ENCODE results near the gene ESRRG.

ESRRG gene

DNA sequence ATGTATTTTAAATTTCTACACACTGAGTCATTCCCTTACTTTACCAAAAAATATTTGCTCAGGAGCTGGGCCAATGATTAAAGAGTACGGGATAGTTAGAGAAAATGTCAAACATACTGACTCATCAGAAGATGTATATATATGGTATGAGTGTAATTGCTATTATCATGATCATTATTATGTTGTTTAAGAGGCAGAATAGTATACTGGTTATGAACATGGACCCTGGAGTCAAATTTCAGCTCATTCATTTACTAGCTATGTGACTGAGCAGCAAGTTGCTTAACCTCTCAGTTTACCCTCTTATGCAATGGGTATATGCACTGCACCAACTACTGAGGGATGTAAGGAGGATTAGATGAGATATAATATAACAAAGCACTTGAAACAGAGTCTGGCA is 258.7 kb downstream of the ESRRG start:
- H3K27ac Mint-ChIP-seq = no peak overlapping the region
- no peaks in the 10 kb centered on the region for H3K27me3 Mint-ChIP-seq
- H3K4me3 Mint-ChIP-seq = no peak overlapping the region
- no peaks in the 10 kb centered on the region for H3K36me3 Mint-ChIP-seq (ENCODE audit: low read depth)
- H3K9me3 Mint-ChIP-seq = no peaks in the 10 kb centered on the region
- intact Hi-C loops (cut with micrococcal nuclease) = no loop called here
- no peaks in the 10 kb centered on the region for H3K4me1 Mint-ChIP-seq (ENCODE audit: low read depth)

DNA sequence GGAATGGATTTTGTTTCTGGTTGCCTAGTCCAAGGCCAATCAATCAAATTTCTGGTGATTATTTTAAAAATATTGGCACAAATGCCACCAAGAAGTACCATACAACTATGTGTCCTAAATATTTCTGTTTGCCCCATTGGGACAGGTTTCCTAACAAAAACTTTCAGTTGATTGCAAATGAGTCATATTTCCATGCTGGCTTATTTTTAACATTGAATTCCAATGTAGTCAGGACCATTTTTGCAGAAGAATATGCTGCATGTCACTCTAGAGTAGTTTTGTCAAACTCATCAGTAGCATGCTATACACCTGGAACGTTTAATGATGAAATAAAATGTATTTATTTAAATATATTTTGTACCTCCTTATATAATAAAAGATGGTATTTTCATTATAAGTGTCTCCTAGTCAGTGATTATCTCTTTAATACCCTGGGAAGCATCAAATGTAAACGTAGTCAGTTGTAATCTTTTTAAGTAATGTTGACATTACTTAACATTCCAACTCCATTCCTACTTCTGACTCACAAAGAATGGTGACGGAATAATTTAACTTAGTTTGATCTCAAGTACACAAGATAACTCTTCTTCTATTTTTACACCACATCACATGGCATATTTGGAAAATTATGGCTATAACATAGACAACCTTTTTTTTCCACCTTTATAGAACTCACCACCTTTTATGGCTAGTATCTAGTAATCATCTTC is 261.0 kb downstream of the ESRRG start:
- no peak overlapping the region for H3K27ac Mint-ChIP-seq
- intact Hi-C loops (cut with micrococcal nuclease) = no loop called here
- no peak overlapping the region for H3K4me3 Mint-ChIP-seq
- H3K36me3 Mint-ChIP-seq (ENCODE audit: low read depth) = no peaks in the 10 kb centered on the region
- no peaks in the 10 kb centered on the region for H3K4me1 Mint-ChIP-seq (ENCODE audit: low read depth)
- no peaks in the 10 kb centered on the region for H3K9me3 Mint-ChIP-seq
- H3K27me3 Mint-ChIP-seq = no peaks in the 10 kb centered on the region

DNA sequence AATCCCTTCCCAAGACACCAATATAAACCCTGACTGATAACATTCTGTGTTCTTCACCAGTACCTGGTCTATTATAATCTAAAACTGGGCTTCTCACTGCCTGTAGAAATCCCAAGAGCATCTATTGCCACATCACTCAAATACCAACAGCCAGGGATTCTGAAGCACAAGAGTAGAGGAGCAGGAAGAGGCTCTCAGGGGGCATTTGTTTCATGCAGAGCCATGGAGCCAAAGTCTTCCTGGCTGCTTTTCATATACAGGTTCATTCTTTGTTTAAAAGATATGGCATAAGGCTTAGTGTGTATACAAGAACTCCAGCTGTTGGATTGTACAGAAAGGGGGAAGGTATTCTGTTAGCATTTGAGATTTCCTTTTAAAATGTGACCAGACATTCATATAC is 261.8 kb downstream of the ESRRG start:
- no peaks in the 10 kb centered on the region for H3K36me3 Mint-ChIP-seq (ENCODE audit: low read depth)
- intact Hi-C loops (cut with micrococcal nuclease) = no loop called here
- H3K4me1 Mint-ChIP-seq (ENCODE audit: low read depth) = no peaks in the 10 kb centered on the region
- H3K27me3 Mint-ChIP-seq = no peaks in the 10 kb centered on the region
- no peak overlapping the region for H3K4me3 Mint-ChIP-seq
- no peak overlapping the region for H3K27ac Mint-ChIP-seq
- H3K9me3 Mint-ChIP-seq = no peaks in the 10 kb centered on the region

DNA sequence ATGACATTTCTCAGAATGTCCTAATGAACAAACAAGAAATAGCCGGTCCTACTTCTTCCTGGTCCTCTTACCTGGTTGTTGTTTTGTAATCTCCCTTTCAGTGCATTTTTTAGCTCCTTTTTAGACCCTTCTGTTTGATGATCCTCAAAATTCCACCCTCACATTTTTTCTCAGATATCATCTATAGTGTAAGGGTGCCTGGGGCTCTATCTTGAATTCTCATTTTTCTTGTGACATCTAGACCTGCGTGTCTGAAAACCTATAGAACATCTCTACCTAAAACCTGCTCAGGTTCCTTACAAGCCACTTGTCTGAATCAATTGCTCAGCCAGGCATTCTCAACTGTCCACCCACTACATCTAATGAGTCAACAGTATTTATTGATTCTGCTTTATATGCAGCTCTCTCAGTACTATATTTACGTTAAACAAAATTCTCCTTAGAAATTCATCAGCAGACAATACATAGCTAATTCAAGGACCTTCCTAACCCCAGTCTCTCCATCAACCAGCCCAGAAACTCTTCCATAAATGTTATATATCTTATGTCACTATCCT is 263.5 kb downstream of the ESRRG start:
- no peak overlapping the region for H3K4me3 Mint-ChIP-seq
- intact Hi-C loops (cut with micrococcal nuclease) = no loop called here
- H3K9me3 Mint-ChIP-seq = peaks cover 2% of the 10 kb centered on the region
- H3K27me3 Mint-ChIP-seq = no peaks in the 10 kb centered on the region
- H3K36me3 Mint-ChIP-seq (ENCODE audit: low read depth) = no peaks in the 10 kb centered on the region
- H3K4me1 Mint-ChIP-seq (ENCODE audit: low read depth) = no peaks in the 10 kb centered on the region
- H3K27ac Mint-ChIP-seq = no peak overlapping the region

DNA sequence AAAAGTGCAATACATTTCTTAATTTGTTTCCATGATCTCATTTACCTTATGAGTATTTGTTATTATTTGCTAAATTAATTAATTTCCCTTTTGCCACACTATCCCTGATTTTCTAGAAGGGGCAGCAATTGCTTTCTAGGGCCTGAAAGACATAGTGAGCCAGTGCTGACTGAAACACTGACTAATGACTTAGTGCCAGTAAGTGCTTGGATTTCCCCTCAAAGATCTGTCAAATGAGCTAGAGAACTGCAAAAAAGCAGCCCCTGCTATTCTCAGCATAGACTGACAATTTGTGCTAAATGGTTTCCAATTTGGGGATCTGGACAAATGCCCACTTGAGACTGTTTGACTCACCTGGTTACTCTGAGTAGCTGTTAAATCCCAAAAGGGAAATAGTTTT is 264.4 kb downstream of the ESRRG start:
- intact Hi-C loops (cut with micrococcal nuclease) = no loop called here
- Mint-ChIP-seq H3K9me3 (peaks cover 11% of the 10 kb centered on the region), H3K4me1 (ENCODE audit: low read depth) (no peaks in the 10 kb centered on the region), H3K4me3 (no peak overlapping the region), H3K36me3 (ENCODE audit: low read depth) (no peaks in the 10 kb centered on the region), H3K27ac (no peak overlapping the region), H3K27me3 (no peaks in the 10 kb centered on the region)

DNA sequence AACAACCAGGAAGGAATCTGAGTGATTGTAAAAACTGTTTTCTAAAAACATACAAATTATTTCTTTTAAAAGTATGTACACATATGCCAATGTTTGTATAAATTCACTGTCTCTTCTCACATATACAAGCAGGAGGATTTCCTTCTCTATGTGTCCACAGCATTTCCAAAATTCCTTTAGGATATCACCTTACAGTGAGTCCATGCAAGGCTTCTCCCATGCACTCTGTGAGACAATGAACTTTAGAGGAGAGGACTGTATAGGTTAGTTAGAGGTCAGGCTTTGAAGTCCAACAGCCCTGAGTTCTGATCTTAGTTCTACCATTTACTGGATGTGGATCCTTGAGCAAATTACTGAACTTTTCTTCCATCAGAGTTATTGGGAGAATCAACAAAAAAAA is 265.9 kb downstream of the ESRRG start:
- Mint-ChIP-seq H3K4me1 (ENCODE audit: low read depth) (no peaks in the 10 kb centered on the region), H3K9me3 (peaks cover 15% of the 10 kb centered on the region), H3K27ac (no peak overlapping the region), H3K4me3 (no peak overlapping the region), H3K27me3 (no peaks in the 10 kb centered on the region), H3K36me3 (ENCODE audit: low read depth) (no peaks in the 10 kb centered on the region)
- intact Hi-C loops (cut with micrococcal nuclease) = no loop called here

DNA sequence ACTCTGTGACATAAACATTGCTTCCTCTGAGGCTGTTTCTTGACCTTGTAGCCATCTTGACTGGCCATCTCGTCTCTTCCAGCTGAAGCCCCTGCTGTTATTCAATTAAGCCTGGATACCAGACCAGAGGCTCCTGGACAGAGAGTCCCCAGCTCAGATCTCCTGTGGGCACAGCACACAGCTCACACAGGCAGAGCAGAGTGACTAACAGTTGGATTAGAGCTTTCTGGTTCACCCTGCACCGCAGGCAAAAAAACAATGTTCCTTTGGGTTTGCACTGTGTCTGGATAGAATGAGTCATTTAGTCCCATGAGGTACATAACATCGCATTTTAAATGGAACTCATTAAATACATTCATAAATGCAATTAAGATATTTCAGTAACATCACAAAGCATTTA is 266.5 kb downstream of the ESRRG start:
- H3K9me3 Mint-ChIP-seq = peaks cover 15% of the 10 kb centered on the region
- H3K27ac Mint-ChIP-seq = no peak overlapping the region
- no peaks in the 10 kb centered on the region for H3K36me3 Mint-ChIP-seq (ENCODE audit: low read depth)
- intact Hi-C loops (cut with micrococcal nuclease) = no loop called here
- H3K27me3 Mint-ChIP-seq = no peaks in the 10 kb centered on the region
- no peaks in the 10 kb centered on the region for H3K4me1 Mint-ChIP-seq (ENCODE audit: low read depth)
- no peak overlapping the region for H3K4me3 Mint-ChIP-seq

DNA sequence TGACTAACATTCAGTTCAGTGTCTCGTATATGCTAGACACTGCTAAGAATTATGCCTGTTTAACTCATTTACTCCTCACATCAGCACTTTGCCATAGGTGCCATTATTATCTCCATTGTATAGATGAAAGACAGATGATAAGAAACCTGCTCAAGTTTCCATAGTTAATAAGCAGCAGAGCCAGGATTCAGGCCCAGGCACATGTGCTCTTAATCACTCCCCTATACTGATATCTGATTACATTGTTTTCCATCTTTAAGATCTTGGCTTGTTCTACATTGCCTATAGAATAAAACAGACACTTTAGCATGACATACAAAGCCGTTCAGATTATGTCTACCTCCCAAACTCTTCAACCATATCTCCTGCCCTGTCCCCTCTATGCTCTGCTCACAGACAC is 269.5 kb downstream of the ESRRG start:
- H3K36me3 Mint-ChIP-seq (ENCODE audit: low read depth) = no peaks in the 10 kb centered on the region
- H3K4me1 Mint-ChIP-seq (ENCODE audit: low read depth) = no peaks in the 10 kb centered on the region
- H3K27me3 Mint-ChIP-seq = no peaks in the 10 kb centered on the region
- no peak overlapping the region for H3K4me3 Mint-ChIP-seq
- H3K27ac Mint-ChIP-seq = no peak overlapping the region
- intact Hi-C loops (cut with micrococcal nuclease) = no loop called here
- peaks cover 15% of the 10 kb centered on the region for H3K9me3 Mint-ChIP-seq

All from dendritic cell treated with granulocyte-macrophage colony-stimulating factor and Interleukin-4, amounts not matched to agents 40 ng/mL and 50 ng/mL, for 4 days (primary cell).